Measurements from ENCODE around the gene TMTC1. TPM values are rescaled to one million over a fixed set of nuclear protein-coding genes. Genes with fewer than 3 reads are reported as not detected.

TMTC1 gene
- total and polyA plus RNA-seq, 2 of the 8 experiments (the other 6 are each of a cell fraction or from before 2014, with no cell fraction given) = 15.4 to 20.8 TPM

- no peaks in the 10 kb centered on the region for H3K27me3 ChIP-seq (replicated peaks in 1 of 4; ENCODE audit: control insufficient read depth in 3 of 4, extremely low read depth in 1 of 4, insufficient read depth in 3 of 4, low read length in 3 of 4)
- peak overlapping the region; percentile 36 for H2AFZ ChIP-seq (ENCODE audit: low read length)
- POLR2A ChIA-PET (ENCODE audit: partially characterized antibody) = interaction anchor here (1.1 kb wide), 1 partner anchor 249 kb away, joined by 3 read pairs; no protein-coding TSS in a partner anchor
- H2BK20ac ChIP-seq (ENCODE audit: low read length) = no peak overlapping the region
- no peaks in the 10 kb centered on the region; the same call in 1 of the 2 replicates for H3K23me2 ChIP-seq (ENCODE audit: low read depth, low read length)
- 70% methylated on average over 6 of the region's 6 CpGs; no CpG with 5 or more reads in 1 of the 2 experiments for WGBS, 2 experiments (ENCODE audit: extremely low coverage in 1 of 2, insufficient coverage in 1 of 2, insufficient read length in 1 of 2, insufficient replicate concordance in 2 of 2, low coverage in 1 of 2, low lambda C conversion rate in 2 of 2, missing lambda C conversion rate in 1 of 2)
- no peak overlapping the region for H2BK120ac ChIP-seq (replicated peaks; ENCODE audit: low read depth, low read length)
- H2BK15ac ChIP-seq (ENCODE audit: low read length) = no peak overlapping the region
- FAIRE-seq (no peak), DNase-seq (ENCODE audit: low read depth in 1 of 2, low spot score in 2 of 2) (no peak)
- H3K4me2 ChIP-seq (ENCODE audit: insufficient read depth in 1 of 2, low read depth in 2 of 2, low read length in 2 of 2) = no peak overlapping the region
- H4K91ac ChIP-seq (replicated peaks; ENCODE audit: insufficient read length, low read length) = no peak overlapping the region
- no peak overlapping the region for H4K5ac ChIP-seq (ENCODE audit: insufficient read length, low read depth, low read length)
- H3K23ac ChIP-seq (ENCODE audit: insufficient read length) = no peak overlapping the region
- H3K18ac ChIP-seq (ENCODE audit: extremely low read depth, low read length) = no peak overlapping the region
- CTCF ChIA-PET (ENCODE audit: partially characterized antibody) = interaction anchor here (0.7 kb wide), 1 partner anchor 661 kb away, joined by 3 read pairs; no protein-coding TSS in a partner anchor
- H2AK5ac ChIP-seq (ENCODE audit: low read depth, low read length) = no peak overlapping the region
- peaks cover 19 to 28% of the 10 kb centered on the region in 2 experiments for H3K9me3 ChIP-seq (ENCODE audit: insufficient read depth in 2 of 2, low read depth in 1 of 2, low read length in 1 of 2)
- H3K79me2 ChIP-seq (ENCODE audit: control insufficient read depth in 1 of 2, insufficient read depth in 2 of 2, low read length in 2 of 2) = no peaks in the 10 kb centered on the region; a peak in 1 of 4 replicates
- H2BK5ac ChIP-seq (ENCODE audit: low read depth, low read length) = no peak overlapping the region
- no peaks in the 10 kb centered on the region for H4K20me1 ChIP-seq (replicated peaks in 1 of 2; ENCODE audit: control insufficient read depth in 1 of 2, insufficient read depth in 2 of 2, low read length in 2 of 2)
- H3K79me1 ChIP-seq (ENCODE audit: low read depth, low read length) = no peaks in the 10 kb centered on the region
- H3K4ac ChIP-seq (replicated peaks; ENCODE audit: insufficient read length, low read depth, low read length) = no peak overlapping the region
- no peak overlapping the region for H3K14ac ChIP-seq (ENCODE audit: insufficient read length)
- peaks cover 0 to 7% (median 0%) of the 10 kb centered on the region in 4 experiments; a peak in 3 of 8 replicates for H3K36me3 ChIP-seq (ENCODE audit: control insufficient read depth in 2 of 4, insufficient read depth in 4 of 4, low read length in 3 of 4)
- no peak overlapping the region for H4K8ac ChIP-seq (ENCODE audit: extremely low read depth, insufficient read depth, low read length)
- no peak overlapping the region for H3K9ac ChIP-seq (replicated peaks in 1 of 4; ENCODE audit: extremely low read depth in 1 of 4, low read depth in 3 of 4, low read length in 3 of 4)
- no peak overlapping the region for H3K56ac ChIP-seq (replicated peaks; ENCODE audit: insufficient read length, low read depth, low read length)
- H3K4me3 ChIP-seq (ENCODE audit: extremely low read depth in 1 of 4, insufficient read depth in 2 of 4, low read depth in 3 of 4, low read length in 4 of 4) = no peak overlapping the region
- no peak overlapping the region for H2BK12ac ChIP-seq (ENCODE audit: low read depth, low read length)
- no peak overlapping the region for H3K27ac ChIP-seq (ENCODE audit: low read depth, low read length)
- TF ChIP-seq ZNF274 (IDR thresholded peaks at IDR 0.05; ENCODE audit: borderline replicate concordance, extremely low read depth, low read length) (no peak), HDAC2 (IDR thresholded peaks at IDR 0.05; ENCODE audit: borderline replicate concordance in 1 of 2, low read depth in 2 of 2, low read length in 2 of 2) (no peak), SIRT6 (IDR thresholded peaks at IDR 0.05; ENCODE audit: low read length) (no peak), MAFK (IDR thresholded peaks at IDR 0.05; ENCODE audit: low read depth, low read length) (no peak), EZH2 (IDR thresholded peaks at IDR 0.05; ENCODE audit: low read depth, low read length, severe bottlenecking) (no peak)
- peaks cover 0 to 12% (median 4%) of the 10 kb centered on the region in 4 experiments; a peak in 3 of 7 replicates for H3K4me1 ChIP-seq (replicated peaks in 1 of 4; ENCODE audit: control insufficient read depth in 3 of 4, insufficient read depth in 4 of 4, low read length in 3 of 4)
Measured at GRCh38 chr12:29796823-29797263, 13.1 kb upstream of the TMTC1 start.
